H9 (cell line): Measurements from ENCODE around the gene PARD3. TPM values are rescaled to one million over a fixed set of nuclear protein-coding genes. Genes with fewer than 3 reads are reported as not detected.
"Not testable (repeated sequence)": the region's sequence is repeated elsewhere in the genome, so short reads cannot be mapped to it uniquely, and the experiment has no call there.

Source experiments
- DNase-seq: peaks from one replicate; pipeline ENCODE4 v3.0.0-alpha.2; 2017
- H2AFZ ChIP-seq: one replicate; pipeline ENCODE4 v1.6.1; 2013; ENCODE audit warnings: mild to moderate bottlenecking, low read length, control low read depth, moderate library complexity
- H2AK5ac ChIP-seq: 2 replicates; pipeline ENCODE4 v1.6.1; 2013; ENCODE audit warnings: low read length, control low read depth, mixed read lengths; ENCODE audit not compliant: insufficient read length
- H2BK120ac ChIP-seq: one replicate; pipeline ENCODE4 v1.6.1; 2013; ENCODE audit warnings: low read depth, mild to moderate bottlenecking, low read length, control low read depth, inconsistent platforms; ENCODE audit not compliant: poor library complexity, severe bottlenecking
- H2BK12ac ChIP-seq: 2 replicates; pipeline ENCODE4 v1.6.1; 2013; ENCODE audit warnings: low read length, control low read depth, mixed read lengths, low read depth; ENCODE audit not compliant: insufficient read length
- H2BK15ac ChIP-seq: 2 replicates; pipeline ENCODE4 v1.6.1; 2013; ENCODE audit warnings: low read depth, low read length, control low read depth
- H2BK20ac ChIP-seq: one replicate; pipeline ENCODE4 v1.6.1; 2013; ENCODE audit warnings: low read depth, mild to moderate bottlenecking, low read length, control low read depth, inconsistent platforms; ENCODE audit not compliant: poor library complexity, severe bottlenecking
- H2BK5ac ChIP-seq: 2 replicates; pipeline ENCODE4 v1.6.1; 2013; ENCODE audit warnings: low read length, control low read depth, mixed read lengths; ENCODE audit not compliant: insufficient read length
- H3K14ac ChIP-seq: 2 replicates; pipeline ENCODE4 v1.6.1; 2013; ENCODE audit warnings: low read length, control low read depth; ENCODE audit not compliant: insufficient read depth
- H3K18ac ChIP-seq: 2 replicates; pipeline ENCODE4 v1.6.1; 2013; ENCODE audit warnings: low read depth, mild to moderate bottlenecking, mixed read lengths, low read length, control low read depth; ENCODE audit not compliant: insufficient read length
- H3K23ac ChIP-seq: 2 replicates; pipeline ENCODE4 v1.6.1; 2013; ENCODE audit warnings: low read length, control low read depth, mixed read lengths, low read depth; ENCODE audit not compliant: insufficient read length
- H3K23me2 ChIP-seq: 2 replicates; pipeline ENCODE4 v1.6.1; 2013; ENCODE audit warnings: low read depth, mild to moderate bottlenecking, mixed read lengths, low read length, control low read depth; ENCODE audit not compliant: insufficient read length, poor library complexity, severe bottlenecking
- H3K27ac ChIP-seq: 2 replicates; pipeline ENCODE4 v1.5.1; 2013; ENCODE audit warnings: low read length, control low read depth, mixed read lengths, low read depth; ENCODE audit not compliant: insufficient read length
- H3K27me3 ChIP-seq: 2 replicates; pipeline ENCODE4 v1.6.1; 2013; ENCODE audit warnings: low read length, control low read depth, inconsistent platforms; ENCODE audit not compliant: insufficient read depth
- H3K4ac ChIP-seq: 2 replicates; pipeline ENCODE4 v1.6.1; 2013; ENCODE audit warnings: low read depth, mild to moderate bottlenecking, control low read depth, inconsistent platforms, low read length, moderate library complexity
- H3K4me1 ChIP-seq: 2 replicates; pipeline ENCODE4 v1.6.1; 2013; ENCODE audit warnings: low read length, control low read depth, inconsistent platforms; ENCODE audit not compliant: insufficient read depth
- H3K4me2 ChIP-seq: 2 replicates; pipeline ENCODE4 v1.6.1; 2013; ENCODE audit warnings: low read length, control low read depth, mixed read lengths; ENCODE audit not compliant: insufficient read length, insufficient read depth
- H3K56ac ChIP-seq: 2 replicates; pipeline ENCODE4 v1.6.1; 2013; ENCODE audit warnings: low read depth, mild to moderate bottlenecking, mixed read lengths, low read length, control low read depth; ENCODE audit not compliant: insufficient read length
- H3K79me1 ChIP-seq: 2 replicates; pipeline ENCODE4 v1.6.1; 2013; ENCODE audit warnings: low read depth, mild to moderate bottlenecking, moderate library complexity, low read length, control low read depth, inconsistent platforms; ENCODE audit not compliant: insufficient read depth, poor library complexity, severe bottlenecking
- H3K79me2 ChIP-seq: 2 replicates; pipeline ENCODE4 v1.6.1; 2013; ENCODE audit warnings: low read length, control low read depth, inconsistent platforms; ENCODE audit not compliant: insufficient read depth
- H3K9ac ChIP-seq: 2 replicates; pipeline ENCODE4 v1.6.1; 2013; ENCODE audit warnings: low read length, control low read depth, mixed read lengths; ENCODE audit not compliant: insufficient read length; ENCODE audit errors: extremely low read depth
- H3K9me3 ChIP-seq: one replicate; pipeline ENCODE4 v1.6.1; 2013; ENCODE audit warnings: low read depth, low read length, inconsistent platforms; ENCODE audit not compliant: control insufficient read depth
- H3T11ph ChIP-seq: one replicate; pipeline ENCODE4 v1.6.1; 2013; ENCODE audit warnings: mild to moderate bottlenecking, low read length, control low read depth, inconsistent platforms
- H4K20me1 ChIP-seq: one replicate; pipeline ENCODE4 v1.6.1; 2013; ENCODE audit not compliant: control insufficient read depth, insufficient read length, insufficient read depth
- H4K5ac ChIP-seq: 2 replicates; pipeline ENCODE4 v1.6.1; 2013; ENCODE audit warnings: low read depth, mild to moderate bottlenecking, mixed read lengths, low read length, control low read depth; ENCODE audit not compliant: insufficient read length
- H4K8ac ChIP-seq: replicated peaks from 2 replicates; pipeline ENCODE4 v1.6.1; 2013; ENCODE audit warnings: low read length, control low read depth, mixed read lengths, low read depth; ENCODE audit not compliant: insufficient read length
- H4K91ac ChIP-seq: 2 replicates; pipeline ENCODE4 v1.6.1; 2013; ENCODE audit warnings: low read depth, mild to moderate bottlenecking, moderate library complexity, mixed read lengths, low read length, control low read depth; ENCODE audit not compliant: insufficient read length
- H3K27ac Mint-ChIP-seq, 3 experiments: 2 replicates in 2 of 3; 3 replicates in 1 of 3; pipeline ENCODE4 v1.8.0; 2020 to 2021; ENCODE audit warnings: mixed read lengths in 3 of 3, mild to moderate bottlenecking in 1 of 3, moderate library complexity in 1 of 3
- H3K27me3 Mint-ChIP-seq: 2 replicates; pipeline ENCODE4 v1.8.0; 2021; ENCODE audit warnings: low read depth, mild to moderate bottlenecking, moderate library complexity, mixed read lengths
- H3K36me3 Mint-ChIP-seq, 3 experiments: 2 replicates in 2 of 3; 3 replicates in 1 of 3; pipeline ENCODE4 v1.8.0; 2020 to 2021; ENCODE audit warnings: low read depth in 3 of 3, mixed read lengths in 3 of 3; ENCODE audit not compliant: insufficient read depth in 1 of 3
- H3K4me1 Mint-ChIP-seq, 2 experiments: 2 replicates each; pipeline ENCODE4 v1.8.0; 2020; ENCODE audit warnings: mixed read lengths in 2 of 2
- H3K4me3 Mint-ChIP-seq, 2 experiments: 2 replicates in 1 of 2; 3 replicates in 1 of 2; pipeline ENCODE4 v1.8.0; 2020 to 2021; ENCODE audit warnings: mild to moderate bottlenecking in 2 of 2, mixed read lengths in 2 of 2, moderate library complexity in 1 of 2
- H3K9me3 Mint-ChIP-seq, 2 experiments: 2 replicates in 1 of 2; 3 replicates in 1 of 2; pipeline ENCODE4 v1.8.0; 2020; ENCODE audit warnings: mild to moderate bottlenecking in 2 of 2, mixed read lengths in 2 of 2, moderate library complexity in 1 of 2
- CTCF ChIP-seq: fragments of 200-600 bp; sonication (generic); conservative IDR thresholded peaks from 3 replicates; pipeline ENCODE4 v1.8.0; 2021; ENCODE audit warnings: antibody characterized with exemption, mild to moderate bottlenecking
- WGBS: extraction: QIAGEN DNeasy Blood & Tissue Kit; methylation state at CpG from one replicate; pipeline ENCODE4 v1.1.7; 2013; ENCODE audit warnings: missing lambda C conversion rate, low lambda C conversion rate, mixed read lengths; ENCODE audit not compliant: insufficient read length; ENCODE audit errors: extremely low coverage; 5-methylcytosine and 5-hydroxymethylcytosine counted together
- total RNA-seq: library from RNA; stranded (reverse); gene quantifications from 2 replicates; pipeline ENCODE4 v1.2.1, GENCODE V29; 2021

Gene PARD3
- total RNA-seq, 1 experiment from 2014 or later: 44.7 TPM

GRCh38 chr10:34444223-34445183 is 370.6 kb downstream of the PARD3 start:
- Mint-ChIP-seq H3K9me3 (peaks cover 0 to 2% of the 10 kb centered on the region in 2 experiments; a peak in 1 of 5 replicates), H3K4me1 (peaks cover 0 to 8% of the 10 kb centered on the region in 2 experiments; a peak in 2 of 4 replicates), H3K27ac (no peak overlapping the region; a peak in 1 of 7 replicates), H3K36me3 (peaks cover 0 to 8% (median 0%) of the 10 kb centered on the region in 3 experiments; a peak in 2 of 7 replicates), H3K4me3 (no peak overlapping the region), H3K27me3 (no peaks in the 10 kb centered on the region)
- Histone ChIP-seq H3K56ac (no peak overlapping the region), H2AFZ (no peak overlapping the region), H3K9me3 (no peaks in the 10 kb centered on the region), H2BK12ac (no peak overlapping the region), H3T11ph (no peak overlapping the region), H2BK120ac (no peak overlapping the region), H2BK5ac (no peak overlapping the region), H2BK15ac (no peak overlapping the region), H3K9ac (no peak overlapping the region), H3K4me1 (no peaks in the 10 kb centered on the region), H3K23me2 (no peaks in the 10 kb centered on the region), H3K79me2 (no peaks in the 10 kb centered on the region), H2BK20ac (no peak overlapping the region), H3K27me3 (no peaks in the 10 kb centered on the region), H3K14ac (no peak overlapping the region), H3K23ac (no peak overlapping the region), H3K27ac (no peak overlapping the region), H3K4me2 (no peak overlapping the region), H4K8ac (no peak overlapping the region), H4K5ac (no peak overlapping the region), H2AK5ac (no peak overlapping the region), H3K79me1 (no peaks in the 10 kb centered on the region), H4K91ac (no peak overlapping the region), H3K18ac (no peak overlapping the region), H3K4ac (no peak overlapping the region), H4K20me1 (no peaks in the 10 kb centered on the region)
- DNase-seq: no peak
- no CpG with 5 or more reads among the region's 4 CpGs for WGBS
- no peak for TF ChIP-seq CTCF

GRCh38 chr10:34439386-34439785 is 375.7 kb downstream of the PARD3 start:
- not testable (repeated sequence) for H4K8ac ChIP-seq, H2AK5ac ChIP-seq, H3K14ac ChIP-seq, H3K27ac ChIP-seq, H3K4me1 ChIP-seq, H3K9ac ChIP-seq, H3K56ac ChIP-seq, H2BK120ac ChIP-seq, H3K23ac ChIP-seq, H3K4ac ChIP-seq, H3T11ph ChIP-seq, H3K27ac Mint-ChIP-seq, H3K23me2 ChIP-seq, H3K27me3 ChIP-seq, H2BK5ac ChIP-seq, H2BK20ac ChIP-seq, H2BK12ac ChIP-seq, H3K27me3 Mint-ChIP-seq, H2BK15ac ChIP-seq, H3K9me3 Mint-ChIP-seq, H3K4me3 Mint-ChIP-seq, H2AFZ ChIP-seq, H4K20me1 ChIP-seq, DNase-seq, H3K36me3 Mint-ChIP-seq, H3K18ac ChIP-seq, H3K79me1 ChIP-seq, H3K4me2 ChIP-seq, H3K79me2 ChIP-seq, H4K91ac ChIP-seq, H3K9me3 ChIP-seq, H4K5ac ChIP-seq
- peaks cover 12 to 15% of the 10 kb centered on the region in 2 experiments for H3K4me1 Mint-ChIP-seq
- no CpG with 5 or more reads among the region's 4 CpGs for WGBS
